ENCODE results near the gene EVI5L. TPM values are rescaled to one million over a fixed set of nuclear protein-coding genes. Genes with fewer than 3 reads are reported as not detected.
"Not testable (repeated sequence)": the region's sequence is repeated elsewhere in the genome, so short reads cannot be mapped to it uniquely, and the experiment has no call there.

EVI5L gene
- total RNA-seq, 2 donors from 2014 or later = 3.6 to 4.5 TPM

DNA sequence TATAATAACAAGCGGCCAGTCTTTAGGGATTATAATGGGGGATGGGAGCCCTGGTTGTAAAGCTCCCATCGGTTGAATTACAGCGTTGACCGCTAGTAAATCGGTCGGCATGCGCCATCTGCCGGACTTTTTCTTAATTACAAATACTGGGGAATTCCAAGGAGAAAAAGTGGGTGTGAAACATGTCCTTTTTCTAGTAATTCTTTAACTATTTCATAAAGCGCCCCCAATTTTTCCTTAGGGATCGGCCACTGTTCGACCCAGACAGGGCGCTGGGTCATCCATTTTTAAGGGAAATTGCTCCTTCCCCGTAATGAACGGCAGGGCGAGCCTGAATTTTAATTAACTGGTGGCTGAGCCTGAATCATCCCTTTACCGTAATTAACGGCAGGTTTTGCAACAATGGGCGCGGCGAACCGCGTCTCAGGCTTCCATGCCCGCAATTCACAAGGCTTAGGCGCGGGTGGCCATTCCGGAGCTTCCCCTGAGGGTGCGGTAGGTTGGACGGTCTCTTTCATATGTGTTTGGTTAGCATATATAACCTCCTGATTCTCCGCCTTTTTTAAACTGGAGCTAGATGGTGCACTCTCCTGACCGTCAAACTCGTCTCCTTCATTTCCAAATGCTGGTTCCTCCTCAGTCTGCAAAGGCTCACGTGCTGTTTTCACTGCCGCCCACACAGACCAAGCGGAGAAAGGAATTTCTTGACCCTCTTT lies 30.2 kb upstream of the EVI5L start:
- Mint-ChIP-seq H3K4me1 (no peaks in the 10 kb centered on the region), H3K27ac (no peak overlapping the region), H3K36me3 (ENCODE audit: low read depth) (no peaks in the 10 kb centered on the region), H3K27me3 (peaks cover 23% of the 10 kb centered on the region), H3K4me3 (peak overlapping the region; percentile 47), H3K9me3 (no peaks in the 10 kb centered on the region)
- ATAC-seq (replicated peaks) = peak; percentile 75

DNA sequence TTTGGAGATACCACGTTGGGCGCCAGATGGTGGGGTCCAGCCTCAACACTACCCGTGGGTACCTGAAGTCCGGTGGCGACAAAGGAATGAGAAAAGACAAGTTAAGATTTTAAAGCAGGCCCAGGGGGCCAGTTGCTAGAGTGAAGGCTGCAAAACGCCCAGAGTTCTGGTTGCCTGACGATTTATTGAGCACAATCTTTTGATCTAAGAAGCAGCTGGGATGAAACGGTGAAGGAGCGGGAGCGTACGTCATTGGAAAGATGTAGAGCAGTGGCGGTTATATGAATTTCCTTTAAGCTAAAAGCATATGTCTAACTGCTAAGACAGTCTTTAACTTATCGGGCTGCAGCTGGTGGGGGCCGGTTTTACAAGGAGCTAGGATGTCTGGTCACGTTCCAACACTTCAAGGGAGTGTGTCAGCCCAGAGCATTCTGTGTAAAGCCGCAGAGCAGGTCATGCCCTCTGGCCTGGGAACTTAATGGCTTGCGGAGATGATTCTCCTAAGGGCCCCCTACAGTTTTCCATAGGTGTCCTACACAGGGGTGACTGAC lies 28.9 kb upstream of the EVI5L start:
- no peak overlapping the region for H3K27ac Mint-ChIP-seq
- no peak for ATAC-seq (replicated peaks)
- no peaks in the 10 kb centered on the region for H3K9me3 Mint-ChIP-seq
- no peaks in the 10 kb centered on the region for H3K4me1 Mint-ChIP-seq
- H3K36me3 Mint-ChIP-seq (ENCODE audit: low read depth) = no peaks in the 10 kb centered on the region
- H3K27me3 Mint-ChIP-seq = peaks cover 19% of the 10 kb centered on the region
- H3K4me3 Mint-ChIP-seq = no peak overlapping the region

DNA sequence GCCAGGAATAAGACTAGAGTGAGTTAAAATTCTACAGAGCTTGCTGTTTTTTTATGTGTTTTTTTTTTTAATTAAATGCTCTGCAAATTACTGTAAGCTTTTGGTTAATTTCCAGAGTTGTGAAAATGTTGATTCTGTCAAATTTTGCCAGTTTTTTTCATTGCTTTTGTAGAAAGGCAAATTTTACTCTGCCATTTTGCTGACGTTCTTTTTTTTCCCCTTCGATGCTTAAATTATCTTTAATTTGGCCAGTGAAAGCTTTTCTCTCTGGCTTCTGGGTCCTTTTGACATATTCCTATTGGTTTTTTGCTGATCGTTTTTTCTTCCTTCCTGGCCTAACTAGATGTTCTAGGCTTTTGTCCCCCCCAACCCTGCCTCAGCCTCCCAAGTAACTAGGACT lies 23.8 kb upstream of the EVI5L start:
- Mint-ChIP-seq H3K27ac (no peak overlapping the region), H3K27me3 (peaks cover 12% of the 10 kb centered on the region), H3K4me3 (no peak overlapping the region), H3K4me1 (peaks cover 6% of the 10 kb centered on the region), H3K36me3 (ENCODE audit: low read depth) (no peaks in the 10 kb centered on the region), H3K9me3 (no peaks in the 10 kb centered on the region)
- ATAC-seq (replicated peaks) = no peak

DNA sequence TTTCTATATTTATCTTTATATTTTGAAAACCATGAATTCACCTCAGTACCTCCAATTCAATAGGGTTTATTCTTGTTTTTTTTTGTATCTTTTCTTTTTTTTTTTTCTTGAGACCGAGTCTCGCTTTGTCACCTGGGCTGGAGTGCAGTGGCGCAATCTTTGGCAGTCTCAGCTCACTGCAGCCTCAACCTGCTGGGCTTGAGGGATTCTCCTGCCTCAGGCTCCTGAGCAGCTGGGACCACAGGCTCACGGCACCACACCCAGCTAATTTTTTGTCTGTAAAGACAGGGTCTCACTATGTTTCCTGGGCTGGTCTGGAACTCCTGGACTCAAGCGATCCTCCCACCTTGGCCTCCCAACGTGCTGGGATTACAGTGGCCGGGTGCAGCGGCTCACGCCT lies 23.1 kb upstream of the EVI5L start:
- H3K9me3 Mint-ChIP-seq = no peaks in the 10 kb centered on the region
- H3K27ac Mint-ChIP-seq = no peak overlapping the region
- H3K4me1 Mint-ChIP-seq = peaks cover 6% of the 10 kb centered on the region
- H3K36me3 Mint-ChIP-seq (ENCODE audit: low read depth) = no peaks in the 10 kb centered on the region
- peaks cover 14% of the 10 kb centered on the region for H3K27me3 Mint-ChIP-seq
- no peak for ATAC-seq (replicated peaks)
- H3K4me3 Mint-ChIP-seq = peak overlapping the region; percentile 14

DNA sequence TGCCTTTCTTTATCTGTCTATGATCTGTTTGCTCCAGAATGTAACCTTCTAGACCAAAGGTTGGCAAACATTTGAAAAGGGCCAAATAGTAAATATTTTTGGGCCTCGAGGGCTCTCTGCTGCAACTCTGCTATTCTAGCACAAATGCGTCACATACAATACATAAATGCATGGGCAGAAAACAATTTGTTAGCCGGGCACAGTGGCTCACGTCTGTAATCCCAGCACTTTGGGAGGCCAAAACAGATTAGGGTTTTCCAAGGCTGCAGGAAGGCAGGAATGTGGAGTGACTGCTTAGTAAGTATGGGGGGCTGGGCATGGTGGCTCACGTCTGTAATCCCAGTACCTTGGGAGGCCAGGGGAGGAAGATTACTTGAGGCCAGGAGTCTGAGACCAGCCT lies 21.9 kb upstream of the EVI5L start:
- Mint-ChIP-seq H3K27me3 (peaks cover 11% of the 10 kb centered on the region), H3K27ac (no peak overlapping the region), H3K36me3 (ENCODE audit: low read depth) (no peaks in the 10 kb centered on the region), H3K9me3 (no peaks in the 10 kb centered on the region), H3K4me3 (peak overlapping the region; percentile 14), H3K4me1 (peaks cover 6% of the 10 kb centered on the region)
- ATAC-seq (replicated peaks) = no peak

DNA sequence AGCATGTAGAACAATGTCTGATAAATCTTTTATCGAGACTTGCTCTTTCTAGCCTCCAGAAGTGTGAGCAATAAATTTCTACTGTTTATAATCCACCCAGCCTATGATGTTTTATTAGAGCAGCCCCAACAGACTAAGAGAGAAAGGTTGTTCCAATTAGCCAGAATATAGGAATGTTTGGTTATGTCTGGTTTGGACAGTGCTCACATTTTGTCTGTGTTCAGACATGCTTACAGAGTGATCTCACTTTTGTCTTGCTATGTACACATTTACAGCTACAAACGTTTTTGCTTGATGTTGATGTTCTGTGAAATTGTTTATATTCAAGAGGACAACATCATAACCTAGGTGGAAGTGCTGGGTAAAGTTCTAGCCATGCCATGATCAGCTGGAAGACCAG lies 18.0 kb upstream of the EVI5L start:
- no peak for ATAC-seq (replicated peaks)
- H3K27me3 Mint-ChIP-seq = peaks cover 7% of the 10 kb centered on the region
- peaks cover 12% of the 10 kb centered on the region for H3K4me1 Mint-ChIP-seq
- no peaks in the 10 kb centered on the region for H3K36me3 Mint-ChIP-seq (ENCODE audit: low read depth)
- no peak overlapping the region for H3K4me3 Mint-ChIP-seq
- H3K27ac Mint-ChIP-seq = no peak overlapping the region
- no peaks in the 10 kb centered on the region for H3K9me3 Mint-ChIP-seq

DNA sequence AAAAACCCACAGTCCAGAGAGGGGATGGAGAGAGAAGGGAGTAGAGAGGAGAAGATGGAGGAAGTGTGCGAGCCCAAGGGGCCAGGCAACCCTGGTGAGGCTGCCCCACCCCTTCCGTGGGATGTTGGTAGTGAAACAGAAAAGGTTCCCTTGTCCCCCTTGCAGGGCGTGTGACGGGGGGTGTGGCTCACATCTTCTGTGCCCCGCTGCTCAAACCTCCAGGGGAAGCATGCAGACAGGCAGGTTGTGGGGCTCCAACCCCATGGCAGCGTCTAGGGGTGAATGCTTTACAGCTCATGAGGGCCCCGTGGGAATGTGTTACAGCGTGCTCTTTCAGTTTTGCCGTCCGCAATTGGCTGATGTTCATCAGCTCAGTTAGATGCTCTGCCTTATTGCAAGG lies 14.7 kb upstream of the EVI5L start:
- Mint-ChIP-seq H3K4me1 (peaks cover 6% of the 10 kb centered on the region), H3K27ac (peak overlapping the region; percentile 55), H3K9me3 (no peaks in the 10 kb centered on the region), H3K4me3 (peak overlapping the region; percentile 55), H3K36me3 (ENCODE audit: low read depth) (no peaks in the 10 kb centered on the region), H3K27me3 (peaks cover 12% of the 10 kb centered on the region)
- peak; percentile 29 for ATAC-seq (replicated peaks)

DNA sequence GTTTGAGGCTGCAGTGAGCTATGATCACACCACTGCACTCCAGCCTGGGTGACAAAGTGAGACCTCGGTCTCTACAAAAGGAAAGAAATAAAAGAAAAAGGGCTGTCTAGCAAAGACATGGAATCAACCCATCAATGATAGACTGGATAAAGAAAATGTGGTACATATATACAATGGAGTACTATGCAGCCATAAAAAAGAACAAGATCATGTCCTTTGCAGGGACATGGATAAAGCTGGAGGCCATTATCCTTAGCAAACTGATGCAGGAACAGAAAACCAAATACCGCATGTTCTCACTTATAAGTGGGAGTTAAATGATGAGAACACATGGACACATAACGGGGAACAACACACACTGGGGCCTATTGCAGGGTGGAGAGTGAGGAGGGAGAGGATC lies 14.0 kb upstream of the EVI5L start:
- not testable (repeated sequence) for ATAC-seq (replicated peaks); H3K36me3 Mint-ChIP-seq (ENCODE audit: low read depth); H3K4me3 Mint-ChIP-seq; H3K27ac Mint-ChIP-seq; H3K9me3 Mint-ChIP-seq; H3K4me1 Mint-ChIP-seq
- H3K27me3 Mint-ChIP-seq = peaks cover 16% of the 10 kb centered on the region

DNA sequence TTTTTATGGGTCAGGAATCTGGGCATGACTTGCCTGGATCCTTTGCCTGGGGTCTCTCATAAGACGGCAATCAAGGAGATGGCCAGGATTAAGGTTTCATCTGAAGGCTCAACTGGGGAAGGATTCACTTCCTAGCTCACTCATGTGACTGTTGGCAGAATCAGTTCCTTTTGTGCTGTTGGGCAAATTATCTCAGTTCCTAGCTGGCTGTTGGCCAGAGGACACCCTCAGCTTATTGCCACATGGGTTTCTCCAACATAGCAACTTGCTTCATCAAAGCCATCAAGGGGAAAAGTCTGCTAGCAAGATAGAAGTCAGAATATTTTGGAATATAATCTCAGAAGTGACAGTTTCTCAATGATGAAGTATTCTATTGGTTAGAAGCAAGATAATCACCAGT lies 12.2 kb upstream of the EVI5L start:
- H3K4me3 Mint-ChIP-seq = no peak overlapping the region
- H3K36me3 Mint-ChIP-seq (ENCODE audit: low read depth) = no peaks in the 10 kb centered on the region
- H3K4me1 Mint-ChIP-seq = peaks cover 6% of the 10 kb centered on the region
- H3K27me3 Mint-ChIP-seq = peaks cover 12% of the 10 kb centered on the region
- H3K27ac Mint-ChIP-seq = no peak overlapping the region
- no peaks in the 10 kb centered on the region for H3K9me3 Mint-ChIP-seq
- no peak for ATAC-seq (replicated peaks)

DNA sequence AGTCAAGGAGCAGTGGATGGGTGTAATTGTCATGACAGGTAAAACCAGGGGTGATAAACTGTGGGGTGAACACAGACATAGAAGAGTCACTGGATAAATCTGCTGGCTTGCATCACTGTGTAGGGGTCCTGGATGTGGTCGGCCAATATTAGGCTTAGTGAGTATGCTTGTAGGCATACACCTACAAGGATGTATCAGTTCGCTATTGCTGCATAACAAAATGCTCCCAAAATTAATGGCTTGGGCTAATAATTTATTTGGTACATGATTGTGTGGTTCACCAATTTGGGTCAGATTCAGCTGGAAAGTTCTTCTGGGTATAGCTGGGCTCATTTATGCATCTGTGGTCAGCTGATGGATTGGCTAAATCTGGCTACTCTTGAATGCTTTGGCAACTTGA lies 11.2 kb upstream of the EVI5L start:
- peaks cover 13% of the 10 kb centered on the region for H3K27me3 Mint-ChIP-seq
- no peaks in the 10 kb centered on the region for H3K36me3 Mint-ChIP-seq (ENCODE audit: low read depth)
- H3K4me1 Mint-ChIP-seq = peaks cover 6% of the 10 kb centered on the region
- no peak overlapping the region for H3K4me3 Mint-ChIP-seq
- no peaks in the 10 kb centered on the region for H3K9me3 Mint-ChIP-seq
- ATAC-seq (replicated peaks) = no peak
- no peak overlapping the region for H3K27ac Mint-ChIP-seq

DNA sequence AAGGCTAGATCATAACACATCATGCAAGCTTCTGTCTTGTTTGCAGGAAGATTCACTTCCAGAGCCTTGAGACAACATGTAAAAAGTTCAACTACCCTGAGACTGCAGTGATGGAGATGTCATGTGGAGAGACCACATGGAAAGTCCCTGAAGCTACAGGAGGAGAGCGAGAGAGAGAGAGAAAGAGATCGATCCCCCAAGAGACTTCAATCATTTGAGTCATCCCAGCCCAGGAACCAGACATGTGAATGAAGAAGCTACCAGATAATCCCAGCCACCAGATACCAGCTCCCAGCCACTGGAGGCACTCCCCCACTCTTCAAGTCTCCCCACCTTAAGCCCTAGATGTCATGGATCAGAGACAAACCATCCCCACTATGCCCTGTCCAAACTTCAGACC lies 10.7 kb upstream of the EVI5L start:
- Mint-ChIP-seq H3K27me3 (peaks cover 15% of the 10 kb centered on the region), H3K4me1 (peaks cover 6% of the 10 kb centered on the region), H3K4me3 (no peak overlapping the region), H3K36me3 (ENCODE audit: low read depth) (no peaks in the 10 kb centered on the region), H3K9me3 (no peaks in the 10 kb centered on the region), H3K27ac (no peak overlapping the region)
- ATAC-seq (replicated peaks) = no peak

DNA sequence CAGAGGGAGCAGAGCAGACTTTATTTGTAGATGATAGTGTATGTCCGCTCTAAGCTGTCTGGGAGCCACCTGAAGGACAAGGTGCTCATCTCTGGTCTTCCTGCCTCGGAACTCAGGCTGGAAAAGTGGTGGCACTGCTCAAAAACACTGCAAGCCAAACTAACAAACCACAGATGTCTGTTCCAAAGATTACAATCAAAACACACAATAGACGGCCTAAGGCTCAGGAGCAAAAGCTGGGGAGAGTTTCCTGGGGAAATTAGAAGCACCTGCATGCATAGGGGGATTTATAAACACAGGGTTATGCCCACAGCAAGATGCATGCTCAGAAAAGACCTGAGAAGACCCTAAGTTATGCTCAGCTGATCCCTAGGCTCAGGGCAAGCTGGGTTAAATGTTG lies 9.4 kb upstream of the EVI5L start:
- ATAC-seq (replicated peaks) = no peak
- H3K4me3 Mint-ChIP-seq = no peak overlapping the region
- H3K27me3 Mint-ChIP-seq = peaks cover 15% of the 10 kb centered on the region
- H3K36me3 Mint-ChIP-seq (ENCODE audit: low read depth) = no peaks in the 10 kb centered on the region
- H3K27ac Mint-ChIP-seq = no peak overlapping the region
- H3K9me3 Mint-ChIP-seq = no peaks in the 10 kb centered on the region
- H3K4me1 Mint-ChIP-seq = no peaks in the 10 kb centered on the region

DNA sequence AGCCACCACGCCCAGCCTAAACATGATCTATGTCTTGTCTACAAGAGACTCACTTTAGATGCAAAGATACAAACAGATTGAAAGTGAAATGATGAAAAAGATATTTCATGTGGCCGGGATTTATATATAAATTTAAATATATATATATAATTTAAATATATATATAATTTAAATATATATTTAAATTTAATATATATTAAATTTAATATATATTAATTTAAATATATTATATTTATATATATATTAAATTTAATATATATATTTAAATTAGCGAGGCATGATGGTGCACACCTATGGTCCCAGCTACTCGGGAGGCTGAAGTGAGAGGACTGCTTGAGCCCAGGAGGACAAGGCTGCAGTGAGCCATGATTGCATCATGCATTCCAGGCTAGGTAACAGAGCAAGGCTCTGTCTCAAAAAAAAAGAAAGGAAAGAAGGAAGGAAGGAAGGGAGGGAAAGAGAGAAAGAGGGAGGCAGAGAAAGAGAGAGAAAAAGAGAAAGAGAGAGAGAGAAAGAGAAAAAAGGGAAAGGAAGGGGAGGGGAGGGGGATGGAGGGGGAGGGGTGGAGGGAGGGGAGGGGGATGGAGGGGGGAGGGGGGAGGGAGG lies 7.0 kb upstream of the EVI5L start:
- H3K27ac Mint-ChIP-seq = no peak overlapping the region
- H3K36me3 Mint-ChIP-seq (ENCODE audit: low read depth) = no peaks in the 10 kb centered on the region
- H3K27me3 Mint-ChIP-seq = peaks cover 15% of the 10 kb centered on the region
- ATAC-seq (replicated peaks) = no peak
- H3K9me3 Mint-ChIP-seq = no peaks in the 10 kb centered on the region
- no peak overlapping the region for H3K4me3 Mint-ChIP-seq
- no peaks in the 10 kb centered on the region for H3K4me1 Mint-ChIP-seq

DNA sequence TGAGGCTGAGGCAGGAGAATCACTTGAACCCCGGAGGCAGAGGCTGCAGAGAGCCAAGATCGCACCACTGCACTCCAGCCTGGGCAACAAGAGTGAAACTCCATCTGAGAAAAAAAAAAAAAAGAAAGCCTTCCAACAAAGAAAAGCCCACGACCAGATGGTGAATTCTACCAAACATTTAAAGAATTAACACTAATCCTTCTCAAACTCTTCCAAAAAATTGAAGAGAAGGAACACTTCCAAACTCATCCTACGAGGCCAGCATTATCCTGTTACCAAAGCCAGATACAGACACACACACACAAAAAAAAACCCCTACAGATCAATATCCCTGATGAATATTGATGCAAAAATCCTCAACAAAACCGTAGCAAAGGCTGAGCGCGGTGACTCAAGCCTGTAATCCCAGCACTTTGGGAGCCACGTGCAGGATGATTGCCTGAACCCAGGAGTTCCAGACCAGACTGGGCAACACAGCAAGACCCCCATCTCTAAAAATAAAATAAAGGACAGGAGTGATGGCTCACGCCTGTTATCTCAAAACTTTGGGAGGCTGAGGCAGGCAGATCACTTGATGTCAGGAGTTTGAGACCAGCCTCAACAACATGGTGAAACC lies 6.2 kb upstream of the EVI5L start:
- peaks cover under 1% of the 10 kb centered on the region for H3K4me1 Mint-ChIP-seq
- ATAC-seq (replicated peaks) = no peak
- H3K9me3 Mint-ChIP-seq = no peaks in the 10 kb centered on the region
- peaks cover 15% of the 10 kb centered on the region for H3K27me3 Mint-ChIP-seq
- H3K27ac Mint-ChIP-seq = no peak overlapping the region
- no peaks in the 10 kb centered on the region for H3K36me3 Mint-ChIP-seq (ENCODE audit: low read depth)
- no peak overlapping the region for H3K4me3 Mint-ChIP-seq

DNA sequence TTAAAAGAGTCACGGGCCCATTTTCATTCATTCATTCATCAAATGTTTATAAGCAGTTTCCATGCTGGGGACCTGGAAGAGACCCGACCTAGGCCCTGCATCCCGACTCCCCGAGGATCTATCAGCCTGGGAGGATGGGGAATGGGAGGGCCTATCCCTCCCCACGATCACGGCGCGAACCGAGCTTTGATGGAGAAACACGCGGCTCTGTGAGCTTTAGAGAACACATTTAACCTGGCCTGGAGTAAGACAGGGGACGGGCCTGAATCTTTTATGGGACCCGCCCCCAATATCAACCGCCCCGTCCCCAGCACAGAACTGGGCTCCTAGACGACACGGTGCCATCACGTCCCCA lies 875 bp upstream of the EVI5L start:
- Mint-ChIP-seq H3K4me3 (peak overlapping the region; percentile 91), H3K27me3 (no peaks in the 10 kb centered on the region), H3K27ac (peak overlapping the region; percentile 88), H3K9me3 (no peaks in the 10 kb centered on the region), H3K4me1 (peaks cover 14% of the 10 kb centered on the region), H3K36me3 (ENCODE audit: low read depth) (no peaks in the 10 kb centered on the region)
- no peak for ATAC-seq (replicated peaks)
